GM19193 (cell line): ENCODE results near the gene GIMAP5.

Source experiments
- POLR2A ChIP-seq: IDR thresholded peaks from 4 replicates; pipeline ENCODE4 v1.6.1; 2011; ENCODE audit not compliant: insufficient read depth, insufficient read length; ENCODE audit errors: extremely low read depth

The GIMAP5 gene

DNA sequence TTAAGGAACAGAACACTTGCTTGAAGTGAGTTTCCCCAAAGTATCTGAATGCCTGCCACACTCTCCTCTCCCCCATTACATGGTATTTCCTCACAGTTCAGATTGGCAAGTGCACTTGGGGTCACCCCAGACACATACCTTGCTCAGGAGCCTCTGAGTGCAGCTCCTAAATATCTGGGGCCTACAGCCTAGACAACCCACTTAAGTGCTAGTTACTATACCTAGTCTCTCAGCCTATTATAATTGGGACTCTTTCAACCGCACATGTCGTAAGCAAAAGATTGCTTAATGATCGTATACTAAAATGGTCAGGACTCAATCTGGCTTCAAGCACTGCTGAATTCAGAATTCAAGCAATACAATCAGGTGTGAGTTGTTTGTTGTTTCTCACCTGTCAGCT, 43.1 kb downstream of the GIMAP5 start:
- TF ChIP-seq POLR2A: no peak

DNA sequence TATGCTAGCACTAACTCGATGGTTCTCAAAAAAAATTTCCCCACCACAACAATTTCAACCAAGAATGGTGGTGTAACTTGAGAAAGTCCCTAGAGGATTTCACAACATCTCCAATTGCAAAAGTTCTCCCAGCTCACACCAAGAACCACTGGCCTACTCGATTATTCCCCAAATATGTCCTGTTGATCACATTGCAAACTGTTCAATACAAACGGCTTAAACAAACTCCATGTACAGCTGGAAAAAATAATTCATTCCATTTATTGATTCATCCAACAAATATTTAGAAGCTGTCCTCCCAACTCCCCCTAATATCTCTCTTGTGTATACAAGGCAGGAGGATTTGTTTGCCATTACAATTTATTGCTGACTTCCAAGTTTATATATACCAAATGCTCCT, 43.9 kb downstream of the GIMAP5 start:
- TF ChIP-seq POLR2A: no peak

GRCh38 chr7:150781961-150782360, 44.7 kb downstream of the GIMAP5 start:
- TF ChIP-seq POLR2A: no peak

- no peak for TF ChIP-seq POLR2A
These were observed 47.0 kb downstream of the GIMAP5 start for GRCh38 chr7:150784120-150784736.

DNA sequence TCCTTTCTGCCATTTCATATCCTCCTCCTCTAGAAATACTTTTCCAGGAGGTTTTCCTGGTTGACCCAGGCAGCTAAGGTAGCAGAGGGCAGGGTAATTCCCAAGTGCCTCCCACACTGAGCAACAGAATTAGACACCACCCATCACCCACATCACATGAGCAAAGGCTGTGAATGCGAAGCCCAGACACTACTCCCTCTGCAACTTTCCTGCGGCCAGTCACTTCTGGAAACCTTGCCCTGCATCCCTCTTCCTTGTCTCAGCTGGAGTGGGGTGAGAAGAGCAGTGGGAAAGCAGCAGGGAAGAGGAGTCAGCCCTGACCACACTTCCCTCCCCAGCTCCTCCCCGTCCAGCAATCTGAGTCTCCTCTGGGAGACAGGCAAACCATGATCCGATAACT, 47.7 kb downstream of the GIMAP5 start:
- TF ChIP-seq POLR2A: no peak

DNA sequence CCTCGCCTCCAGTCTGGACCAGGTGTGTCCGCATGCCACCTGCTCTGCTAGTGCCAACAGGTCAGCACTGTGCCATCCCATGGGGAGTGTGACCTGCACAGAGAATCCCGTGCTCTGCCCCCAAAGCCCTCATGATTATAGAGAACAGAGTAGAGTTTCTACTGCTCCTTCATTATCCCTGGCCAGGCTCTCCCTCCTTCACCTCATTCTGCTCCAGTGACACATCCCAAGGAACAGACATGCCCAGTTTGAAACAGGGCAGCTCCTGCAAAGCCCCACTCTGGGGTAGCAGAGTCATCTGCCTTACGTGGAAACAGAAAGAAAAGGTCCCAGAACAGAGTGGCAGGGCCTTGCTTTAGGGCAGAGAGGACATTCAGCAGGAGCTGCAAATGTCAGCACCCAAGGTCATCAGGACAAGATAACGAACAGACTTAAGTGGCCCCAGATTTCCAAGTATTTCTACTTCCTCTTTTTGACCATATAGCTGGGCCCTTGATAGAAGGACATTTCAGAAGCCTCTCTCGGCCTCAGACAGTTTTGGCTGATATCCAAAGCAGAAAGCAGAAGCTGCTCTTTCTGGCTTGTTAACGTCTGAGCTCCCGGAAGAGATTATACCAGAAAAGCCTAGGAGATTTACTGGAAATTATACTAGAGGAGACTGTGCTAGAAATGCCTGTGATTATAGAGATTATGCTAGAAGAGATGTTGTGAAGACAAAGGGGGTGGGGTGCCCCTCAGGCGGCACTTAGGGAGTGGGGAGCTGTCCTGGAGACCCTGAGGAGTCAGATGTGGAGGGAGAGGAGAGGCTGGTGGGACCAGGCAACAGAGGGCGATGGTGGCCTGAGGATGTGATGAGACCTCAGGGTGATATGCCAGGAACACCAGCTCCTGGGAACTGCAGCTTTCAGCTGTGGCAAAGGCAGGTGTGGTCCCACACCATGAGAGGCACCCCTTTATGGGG, 50.4 kb downstream of the GIMAP5 start:
- no peak for TF ChIP-seq POLR2A

DNA sequence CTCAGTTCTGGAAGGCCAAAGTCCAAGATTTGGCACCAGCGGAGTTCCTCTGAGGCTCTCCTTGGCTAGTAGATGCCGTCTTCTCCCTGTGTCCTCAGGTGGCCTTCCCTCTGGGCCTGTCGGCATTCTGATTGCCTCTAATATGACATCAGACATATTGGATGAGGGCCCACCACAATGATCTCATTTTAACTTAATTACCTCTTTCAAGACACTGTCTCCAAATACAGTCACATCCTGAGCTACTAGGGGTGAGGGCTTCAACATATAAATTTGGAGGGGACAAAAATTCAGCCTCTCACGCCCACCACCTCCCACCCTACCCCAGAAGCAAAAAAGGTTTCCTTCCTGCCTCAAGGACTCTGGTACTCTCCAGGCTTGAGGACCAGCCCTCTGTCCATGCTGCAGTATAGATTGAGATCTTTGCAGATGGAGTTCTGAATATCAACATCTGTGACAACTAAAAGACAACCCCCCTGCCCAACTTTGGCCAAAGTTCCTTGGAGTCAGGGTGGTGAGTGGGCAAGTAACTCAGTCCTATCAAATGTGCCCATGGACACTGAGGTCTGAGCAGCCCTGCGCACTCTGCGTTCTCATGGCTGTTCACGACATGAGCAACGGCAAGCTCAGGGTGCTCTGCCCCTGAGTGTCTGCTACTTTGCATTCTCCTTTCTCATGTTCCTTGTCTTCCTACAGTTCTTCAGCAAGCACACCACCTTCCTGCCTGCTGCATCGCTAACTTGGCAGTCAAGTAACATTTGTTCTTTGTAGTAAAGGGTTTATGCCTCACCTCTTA, 51.5 kb downstream of the GIMAP5 start:
- no peak for TF ChIP-seq POLR2A

DNA sequence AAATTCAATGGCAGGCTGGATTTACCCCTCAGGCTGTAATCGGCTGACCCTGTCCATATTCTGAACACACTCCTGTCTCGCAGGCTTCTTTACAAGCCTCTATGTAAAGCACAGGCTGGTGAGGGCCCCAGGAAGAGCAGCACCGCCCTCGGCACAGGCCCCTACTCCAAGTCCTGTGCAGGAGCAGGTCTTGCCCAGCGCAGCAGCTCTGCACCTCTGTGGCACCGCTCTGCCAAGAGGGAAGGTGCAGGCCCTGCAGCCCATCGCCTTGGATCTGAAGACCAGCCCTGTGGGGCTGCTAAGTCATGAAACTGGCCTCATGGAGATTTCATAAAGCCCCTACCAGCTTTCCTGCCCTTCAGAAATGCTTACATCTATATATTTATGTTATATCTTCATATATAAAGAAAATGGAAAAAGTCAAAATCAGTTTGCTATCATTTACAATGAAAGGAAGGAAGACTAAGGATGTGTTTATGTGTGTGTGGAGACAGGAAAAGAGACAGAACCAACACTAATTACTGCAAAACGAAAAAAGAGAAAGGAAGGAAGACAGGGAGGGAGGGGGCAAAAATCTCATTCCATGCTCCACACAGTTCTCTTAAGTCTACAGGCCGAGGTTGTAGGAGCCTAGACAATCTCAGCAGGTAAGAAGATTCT, 53.3 kb downstream of the GIMAP5 start:
- no peak for TF ChIP-seq POLR2A

DNA sequence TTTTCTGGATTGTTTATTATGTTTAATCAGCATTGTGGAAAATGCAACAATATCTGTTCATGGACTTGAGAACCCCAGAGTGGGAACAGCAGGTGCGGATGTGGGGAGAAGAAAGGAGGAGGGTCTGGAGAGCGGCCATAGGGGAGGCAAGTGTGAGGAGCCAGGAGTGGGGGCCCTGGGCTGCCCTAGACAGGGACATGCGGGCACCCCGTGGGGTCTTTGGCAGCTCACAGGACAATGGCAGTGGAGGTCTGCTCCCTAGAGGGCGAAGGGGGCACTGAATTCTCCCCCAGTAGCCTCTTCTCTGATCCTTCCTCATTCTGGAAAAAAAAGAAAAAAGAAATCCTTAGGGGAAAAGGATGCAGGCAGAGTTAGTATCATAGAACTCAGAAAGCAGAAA, 54.1 kb downstream of the GIMAP5 start:
- no peak for TF ChIP-seq POLR2A

GRCh38 chr7:150791746-150792452, 54.7 kb downstream of the GIMAP5 start:
- TF ChIP-seq POLR2A: no peak
